ENCODE data around the gene SRSF10.
"Not testable (repeated sequence)": the region's sequence is repeated elsewhere in the genome, so short reads cannot be mapped to it uniquely, and the experiment has no call there.

Gene SRSF10

GRCh38 chr1:23996700-23997229 lies 16.6 kb upstream of the SRSF10 start:
- TF ChIP-seq EZH2phosphoT487 (IDR thresholded peaks at IDR 0.05; ENCODE audit: borderline replicate concordance, low read length): no peak
- TF ChIP-seq, protein P1, sequence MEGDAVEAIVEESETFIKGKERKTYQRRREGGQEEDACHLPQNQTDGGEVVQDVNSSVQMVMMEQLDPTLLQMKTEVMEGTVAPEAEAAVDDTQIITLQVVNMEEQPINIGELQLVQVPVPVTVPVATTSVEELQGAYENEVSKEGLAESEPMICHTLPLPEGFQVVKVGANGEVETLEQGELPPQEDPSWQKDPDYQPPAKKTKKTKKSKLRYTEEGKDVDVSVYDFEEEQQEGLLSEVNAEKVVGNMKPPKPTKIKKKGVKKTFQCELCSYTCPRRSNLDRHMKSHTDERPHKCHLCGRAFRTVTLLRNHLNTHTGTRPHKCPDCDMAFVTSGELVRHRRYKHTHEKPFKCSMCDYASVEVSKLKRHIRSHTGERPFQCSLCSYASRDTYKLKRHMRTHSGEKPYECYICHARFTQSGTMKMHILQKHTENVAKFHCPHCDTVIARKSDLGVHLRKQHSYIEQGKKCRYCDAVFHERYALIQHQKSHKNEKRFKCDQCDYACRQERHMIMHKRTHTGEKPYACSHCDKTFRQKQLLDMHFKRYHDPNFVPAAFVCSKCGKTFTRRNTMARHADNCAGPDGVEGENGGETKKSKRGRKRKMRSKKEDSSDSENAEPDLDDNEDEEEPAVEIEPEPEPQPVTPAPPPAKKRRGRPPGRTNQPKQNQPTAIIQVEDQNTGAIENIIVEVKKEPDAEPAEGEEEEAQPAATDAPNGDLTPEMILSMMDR (IDR thresholded peaks at IDR 0.05; ENCODE audit: low read depth, low read length, poor library complexity, severe bottlenecking): no peak
- Histone ChIP-seq H3K79me2 (ENCODE audit: control insufficient read depth, low read length) (no peaks in the 10 kb centered on the region), H3K4me3 (ENCODE audit: low read length) (no peak overlapping the region), H4K20me1 (ENCODE audit: control insufficient read depth, insufficient read depth, low read depth, low read length) (no peaks in the 10 kb centered on the region), H3K27ac (ENCODE audit: low read depth, low read length) (no peak overlapping the region), H3K36me3 (ENCODE audit: control insufficient read depth, low read length) (no peaks in the 10 kb centered on the region), H3F3A (ENCODE audit: control insufficient read depth, insufficient read depth) (no peaks in the 10 kb centered on the region), H3K4me1 (ENCODE audit: control insufficient read depth, low read length) (no peaks in the 10 kb centered on the region), H3K9me2 (replicated peaks; ENCODE audit: control insufficient read depth, low read length) (no peaks in the 10 kb centered on the region), H3K4me2 (ENCODE audit: low read length) (no peak overlapping the region), H3K27me3 (ENCODE audit: control insufficient read depth, low read length) (no peaks in the 10 kb centered on the region), H3K9me3 (ENCODE audit: control insufficient read depth, insufficient read depth, low read length) (no peaks in the 10 kb centered on the region)

- Histone ChIP-seq H3K9me2 (replicated peaks; ENCODE audit: control insufficient read depth, low read length) (no peaks in the 10 kb centered on the region), H3K4me2 (ENCODE audit: low read length) (no peak overlapping the region), H3K27me3 (ENCODE audit: control insufficient read depth, low read length) (no peaks in the 10 kb centered on the region), H3K27ac (ENCODE audit: low read depth, low read length) (no peak overlapping the region), H3K4me1 (ENCODE audit: control insufficient read depth, low read length) (peaks cover 7% of the 10 kb centered on the region), H3F3A (ENCODE audit: control insufficient read depth, insufficient read depth) (no peaks in the 10 kb centered on the region), H3K9me3 (ENCODE audit: control insufficient read depth, insufficient read depth, low read length) (no peaks in the 10 kb centered on the region), H3K79me2 (ENCODE audit: control insufficient read depth, low read length) (no peaks in the 10 kb centered on the region), H3K4me3 (ENCODE audit: low read length) (no peak overlapping the region), H3K36me3 (ENCODE audit: control insufficient read depth, low read length) (no peaks in the 10 kb centered on the region), H4K20me1 (ENCODE audit: control insufficient read depth, insufficient read depth, low read depth, low read length) (no peaks in the 10 kb centered on the region)
- TF ChIP-seq EZH2phosphoT487 (IDR thresholded peaks at IDR 0.05; ENCODE audit: borderline replicate concordance, low read length): no peak
- TF ChIP-seq, protein P1 (IDR thresholded peaks at IDR 0.05; ENCODE audit: low read depth, low read length, poor library complexity, severe bottlenecking): no peak
These were observed 15.3 kb upstream of the SRSF10 start for GRCh38 chr1:23995431-23995837.

DNA sequence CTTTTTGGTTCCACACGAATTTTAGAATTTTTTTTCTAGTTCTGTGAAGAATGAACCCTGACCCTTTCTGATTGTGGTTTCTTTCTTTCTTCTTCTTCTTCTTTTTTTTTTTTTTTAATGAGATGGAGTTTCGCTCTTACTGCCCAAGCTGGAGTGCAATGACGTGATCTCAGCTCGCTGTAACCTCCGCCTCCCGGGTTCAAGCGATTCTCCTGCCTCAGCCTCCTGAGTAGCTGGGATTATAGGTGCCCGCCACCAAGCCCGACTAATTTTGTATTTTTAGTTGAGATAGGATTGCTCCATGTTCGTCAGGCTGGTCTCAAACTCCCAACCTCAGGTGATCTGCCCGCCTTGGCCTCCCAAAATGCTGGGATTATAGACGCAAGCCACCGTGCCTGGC lies 11.9 kb upstream of the SRSF10 start:
- not testable (repeated sequence) for H3K4me3 ChIP-seq (ENCODE audit: low read length); H3K27ac ChIP-seq (ENCODE audit: low read depth, low read length); H3K36me3 ChIP-seq (ENCODE audit: control insufficient read depth, low read length); H3F3A ChIP-seq (ENCODE audit: control insufficient read depth, insufficient read depth); H3K27me3 ChIP-seq (ENCODE audit: control insufficient read depth, low read length); H3K9me3 ChIP-seq (ENCODE audit: control insufficient read depth, insufficient read depth, low read length); H3K4me2 ChIP-seq (ENCODE audit: low read length); H3K79me2 ChIP-seq (ENCODE audit: control insufficient read depth, low read length); H4K20me1 ChIP-seq (ENCODE audit: control insufficient read depth, insufficient read depth, low read depth, low read length); H3K9me2 ChIP-seq (replicated peaks; ENCODE audit: control insufficient read depth, low read length)
- peaks cover 20% of the 10 kb centered on the region for H3K4me1 ChIP-seq (ENCODE audit: control insufficient read depth, low read length)

GRCh38 chr1:23989263-23989662 lies 9.1 kb upstream of the SRSF10 start:
- TF ChIP-seq, protein P1 (IDR thresholded peaks at IDR 0.05; ENCODE audit: low read depth, low read length, poor library complexity, severe bottlenecking): no peak
- TF ChIP-seq EZH2phosphoT487 (IDR thresholded peaks at IDR 0.05; ENCODE audit: borderline replicate concordance, low read length): no peak
- H3K4me2 ChIP-seq (ENCODE audit: low read length): no peak overlapping the region
- H3K27ac ChIP-seq (ENCODE audit: low read depth, low read length): no peak overlapping the region
- no peaks in the 10 kb centered on the region for H3K9me2 ChIP-seq (replicated peaks; ENCODE audit: control insufficient read depth, low read length)
- no peaks in the 10 kb centered on the region for H3K36me3 ChIP-seq (ENCODE audit: control insufficient read depth, low read length)
- H3K4me3 ChIP-seq (ENCODE audit: low read length): no peak overlapping the region
- H3K79me2 ChIP-seq (ENCODE audit: control insufficient read depth, low read length): no peaks in the 10 kb centered on the region
- H4K20me1 ChIP-seq (ENCODE audit: control insufficient read depth, insufficient read depth, low read depth, low read length): no peaks in the 10 kb centered on the region
- H3F3A ChIP-seq (ENCODE audit: control insufficient read depth, insufficient read depth): no peaks in the 10 kb centered on the region; the same call in 1 of the 2 replicates
- H3K27me3 ChIP-seq (ENCODE audit: control insufficient read depth, low read length): no peaks in the 10 kb centered on the region
- H3K9me3 ChIP-seq (ENCODE audit: control insufficient read depth, insufficient read depth, low read length): no peaks in the 10 kb centered on the region
- H3K4me1 ChIP-seq (ENCODE audit: control insufficient read depth, low read length): peaks cover 25% of the 10 kb centered on the region

DNA sequence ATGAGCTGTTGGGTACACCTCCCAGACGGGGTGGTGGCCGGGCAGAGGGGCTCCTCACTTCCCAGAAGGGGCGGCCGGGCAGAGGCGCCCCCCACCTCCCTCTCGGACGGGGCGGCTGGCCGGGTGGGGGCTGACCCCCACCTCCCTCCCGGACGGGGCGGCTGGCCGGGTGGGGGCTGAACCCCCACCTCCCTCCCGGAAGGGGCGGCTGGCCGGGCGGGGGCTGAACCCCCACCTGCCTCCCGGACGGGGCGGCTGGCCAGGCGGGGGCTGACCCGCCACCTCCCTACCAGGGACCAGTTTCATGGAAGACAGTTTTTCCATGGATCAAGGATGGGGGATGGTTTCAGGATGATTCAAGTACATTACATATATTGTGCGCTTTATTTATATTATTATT lies 6.9 kb upstream of the SRSF10 start:
- not testable (repeated sequence) for H3K27me3 ChIP-seq (ENCODE audit: control insufficient read depth, low read length); H3K9me2 ChIP-seq (replicated peaks; ENCODE audit: control insufficient read depth, low read length); H3K9me3 ChIP-seq (ENCODE audit: control insufficient read depth, insufficient read depth, low read length); H3K27ac ChIP-seq (ENCODE audit: low read depth, low read length); H3K79me2 ChIP-seq (ENCODE audit: control insufficient read depth, low read length); H3K4me2 ChIP-seq (ENCODE audit: low read length); H3K36me3 ChIP-seq (ENCODE audit: control insufficient read depth, low read length); H3F3A ChIP-seq (ENCODE audit: control insufficient read depth, insufficient read depth); H4K20me1 ChIP-seq (ENCODE audit: control insufficient read depth, insufficient read depth, low read depth, low read length); H3K4me3 ChIP-seq (ENCODE audit: low read length)
- H3K4me1 ChIP-seq (ENCODE audit: control insufficient read depth, low read length): peaks cover 43% of the 10 kb centered on the region
